Measurements from ENCODE around the gene ROR2.

DNA sequence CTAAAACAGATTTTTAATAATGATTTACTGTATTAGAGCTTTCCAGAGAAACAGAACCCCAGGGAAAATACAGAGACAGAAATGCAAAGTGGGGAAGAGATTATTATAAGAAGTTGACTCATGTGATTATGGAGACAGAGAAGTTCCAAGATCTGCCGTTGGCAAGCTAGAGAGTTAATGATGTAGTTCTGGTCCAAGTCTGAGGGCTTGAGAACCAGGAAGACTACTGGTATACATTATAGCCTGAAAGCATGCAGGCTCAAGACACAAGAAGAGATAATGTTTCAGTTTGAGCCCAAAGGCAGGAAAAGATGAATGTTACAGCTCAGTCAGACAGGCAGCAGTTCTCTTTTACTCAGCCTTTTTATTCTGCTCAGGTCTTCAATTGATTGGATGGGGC lies 427.5 kb downstream of the ROR2 start:
- TF ChIP-seq, protein P1, sequence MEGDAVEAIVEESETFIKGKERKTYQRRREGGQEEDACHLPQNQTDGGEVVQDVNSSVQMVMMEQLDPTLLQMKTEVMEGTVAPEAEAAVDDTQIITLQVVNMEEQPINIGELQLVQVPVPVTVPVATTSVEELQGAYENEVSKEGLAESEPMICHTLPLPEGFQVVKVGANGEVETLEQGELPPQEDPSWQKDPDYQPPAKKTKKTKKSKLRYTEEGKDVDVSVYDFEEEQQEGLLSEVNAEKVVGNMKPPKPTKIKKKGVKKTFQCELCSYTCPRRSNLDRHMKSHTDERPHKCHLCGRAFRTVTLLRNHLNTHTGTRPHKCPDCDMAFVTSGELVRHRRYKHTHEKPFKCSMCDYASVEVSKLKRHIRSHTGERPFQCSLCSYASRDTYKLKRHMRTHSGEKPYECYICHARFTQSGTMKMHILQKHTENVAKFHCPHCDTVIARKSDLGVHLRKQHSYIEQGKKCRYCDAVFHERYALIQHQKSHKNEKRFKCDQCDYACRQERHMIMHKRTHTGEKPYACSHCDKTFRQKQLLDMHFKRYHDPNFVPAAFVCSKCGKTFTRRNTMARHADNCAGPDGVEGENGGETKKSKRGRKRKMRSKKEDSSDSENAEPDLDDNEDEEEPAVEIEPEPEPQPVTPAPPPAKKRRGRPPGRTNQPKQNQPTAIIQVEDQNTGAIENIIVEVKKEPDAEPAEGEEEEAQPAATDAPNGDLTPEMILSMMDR (IDR thresholded peaks at IDR 0.05; ENCODE audit: insufficient read depth, low read length, poor library complexity, severe bottlenecking): no peak
- TF ChIP-seq EZH2phosphoT487 (conservative IDR thresholded peaks at IDR 0.05; ENCODE audit: low read length): no peak
